Thyroid gland (tissue), 4 donors: Measurements from ENCODE around the gene EBF3. TPM values are rescaled to one million over a fixed set of nuclear protein-coding genes. Genes with fewer than 3 reads are reported as not detected.

Source experiments
- DNase-seq, 2 donors: peaks; one replicate each; pipeline ENCODE4 v3.0.0-alpha.2; 2019
- H3K27ac ChIP-seq, 3 donors: fragments of 200-600 bp; sonication (generic); 1 replicate in 2 of 3; 2 replicates in 1 of 3; pipeline ENCODE4 v1.5.1; 2016 to 2019; ENCODE audit warnings: mild to moderate bottlenecking in 1 of 3, moderate library complexity in 1 of 3
- H3K27me3 ChIP-seq: fragments of 200-600 bp; sonication (generic); one replicate; pipeline ENCODE4 v1.5.1; 2019
- H3K36me3 ChIP-seq, 2 donors: fragments of 200-600 bp; sonication (generic); one replicate each; pipeline ENCODE4 v1.5.1; 2016 to 2019
- H3K4me1 ChIP-seq, 2 donors: fragments of 200-600 bp; sonication (generic); one replicate each; pipeline ENCODE4 v1.5.1; 2017 to 2019
- H3K4me3 ChIP-seq, 3 donors: fragments of 200-600 bp; sonication (generic); replicated peaks in 1 of 3; 1 replicate in 2 of 3; 2 replicates in 1 of 3; pipeline ENCODE4 v1.5.1; 2016; ENCODE audit warnings: mild to moderate bottlenecking in 1 of 3
- H3K9me3 ChIP-seq: fragments of 200-600 bp; sonication (generic); one replicate; pipeline ENCODE4 v1.5.1; 2017
- POLR2A ChIP-seq, 2 donors: fragments of 450-650 bp; IDR thresholded peaks; one replicate each; pipeline ENCODE4 v1.6.1; 2017; ENCODE audit warnings: antibody characterized with exemption in 2 of 2, mild to moderate bottlenecking in 2 of 2, moderate library complexity in 1 of 2
- WGBS, 2 donors: methylation state at CpG; one replicate each; pipeline ENCODE4 v1.1.5; 2017; 5-methylcytosine and 5-hydroxymethylcytosine counted together
- intact Hi-C: fragments of 100-400 bp; cut with DNase I; formaldehyde crosslinking; loops from one replicate; pipeline ENCODE4 v1.15.1; 2023
- total RNA-seq, 4 donors: library from RNA; depleted of rRNA; stranded (reverse); fragments of >200 nt; gene quantifications; one replicate each; pipeline ENCODE4 v1.2.3, GENCODE V29; 2016
- TF ChIP-seq, protein P1 (sequence below), 6 experiments: fragments of 200-600 bp in 3 of 6; fragments of 450-650 bp in 3 of 6; sonication (generic) in 3 of 6; IDR thresholded peaks; one replicate each; pipeline ENCODE4 v1.5.1; 2016 to 2019; ENCODE audit warnings: antibody characterized with exemption in 6 of 6, mild to moderate bottlenecking in 2 of 6, inconsistent platforms in 1 of 6, moderate library complexity in 1 of 6

EBF3 gene
- total RNA-seq, 4 donors from 2014 or later: 6.8 to 12.5 (median 8.8) TPM

DNA sequence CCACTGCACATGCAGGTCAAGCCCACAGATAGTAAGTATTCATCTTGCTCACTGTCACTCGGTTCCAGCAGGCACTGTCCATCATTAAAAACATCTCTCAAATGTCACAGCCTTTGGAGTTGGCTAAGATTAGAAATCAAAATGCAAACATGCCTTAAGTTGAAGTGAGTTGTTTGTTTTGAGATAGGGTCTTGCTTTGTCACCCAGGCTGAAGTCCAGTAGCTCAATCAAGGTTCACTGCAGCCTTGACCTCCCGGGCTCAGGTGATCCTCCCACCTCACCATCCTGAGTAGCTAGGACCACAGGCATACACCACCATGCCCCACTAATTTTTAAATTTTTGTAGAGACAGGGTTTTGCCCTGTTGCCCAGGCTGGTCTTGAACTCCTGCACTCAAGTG is 98.1 kb downstream of the EBF3 start:
- WGBS, 2 donors: 73 to 89% methylated on average over 2 of the region's 2 CpGs
- H3K4me1 ChIP-seq: peaks cover 0 to 3% of the 10 kb centered on the region in 2 donors
- H3K27ac ChIP-seq: no peak overlapping the region
- no peaks in the 10 kb centered on the region for H3K9me3 ChIP-seq
- DNase-seq: no peak
- H3K27me3 ChIP-seq: no peaks in the 10 kb centered on the region
- TF ChIP-seq, protein P1, sequence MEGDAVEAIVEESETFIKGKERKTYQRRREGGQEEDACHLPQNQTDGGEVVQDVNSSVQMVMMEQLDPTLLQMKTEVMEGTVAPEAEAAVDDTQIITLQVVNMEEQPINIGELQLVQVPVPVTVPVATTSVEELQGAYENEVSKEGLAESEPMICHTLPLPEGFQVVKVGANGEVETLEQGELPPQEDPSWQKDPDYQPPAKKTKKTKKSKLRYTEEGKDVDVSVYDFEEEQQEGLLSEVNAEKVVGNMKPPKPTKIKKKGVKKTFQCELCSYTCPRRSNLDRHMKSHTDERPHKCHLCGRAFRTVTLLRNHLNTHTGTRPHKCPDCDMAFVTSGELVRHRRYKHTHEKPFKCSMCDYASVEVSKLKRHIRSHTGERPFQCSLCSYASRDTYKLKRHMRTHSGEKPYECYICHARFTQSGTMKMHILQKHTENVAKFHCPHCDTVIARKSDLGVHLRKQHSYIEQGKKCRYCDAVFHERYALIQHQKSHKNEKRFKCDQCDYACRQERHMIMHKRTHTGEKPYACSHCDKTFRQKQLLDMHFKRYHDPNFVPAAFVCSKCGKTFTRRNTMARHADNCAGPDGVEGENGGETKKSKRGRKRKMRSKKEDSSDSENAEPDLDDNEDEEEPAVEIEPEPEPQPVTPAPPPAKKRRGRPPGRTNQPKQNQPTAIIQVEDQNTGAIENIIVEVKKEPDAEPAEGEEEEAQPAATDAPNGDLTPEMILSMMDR (IDR thresholded peaks at IDR 0.05): no peak
- no peak for TF ChIP-seq POLR2A (IDR thresholded peaks at IDR 0.05)
- H3K36me3 ChIP-seq: no peaks in the 10 kb centered on the region
- no peak overlapping the region for H3K4me3 ChIP-seq
- intact Hi-C loops: no loop called here

DNA sequence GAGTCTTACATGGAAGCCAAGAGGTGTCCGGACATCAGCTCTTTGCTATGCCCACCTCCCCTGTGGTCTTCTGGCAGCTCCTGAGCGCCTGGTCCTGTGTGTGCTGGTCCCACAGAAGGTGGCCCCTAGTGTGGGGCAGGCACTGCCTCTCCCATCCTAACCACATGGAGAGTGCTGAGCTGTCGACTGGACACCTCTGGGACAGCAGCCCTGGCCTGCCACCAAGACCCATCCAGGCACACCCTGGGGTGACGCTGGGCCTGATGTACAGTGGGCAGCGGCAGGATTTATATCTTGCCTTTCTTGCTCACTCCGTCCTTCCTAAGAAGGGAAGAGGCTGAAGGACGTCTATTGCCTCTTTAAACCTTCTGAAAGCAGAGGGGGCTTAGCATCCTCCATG is 98.7 kb downstream of the EBF3 start:
- intact Hi-C loops: no loop called here
- H3K4me1 ChIP-seq: peaks cover 0 to 3% of the 10 kb centered on the region in 2 donors
- H3K4me3 ChIP-seq: no peak overlapping the region
- H3K27me3 ChIP-seq: no peaks in the 10 kb centered on the region
- WGBS, 2 donors: 97 to 98% methylated on average over 7 of the region's 7 CpGs
- no peak for DNase-seq
- TF ChIP-seq POLR2A (IDR thresholded peaks at IDR 0.05): no peak
- TF ChIP-seq, protein P1 (IDR thresholded peaks at IDR 0.05): no peak
- H3K9me3 ChIP-seq: no peaks in the 10 kb centered on the region
- H3K27ac ChIP-seq: no peak overlapping the region
- H3K36me3 ChIP-seq: no peaks in the 10 kb centered on the region

DNA sequence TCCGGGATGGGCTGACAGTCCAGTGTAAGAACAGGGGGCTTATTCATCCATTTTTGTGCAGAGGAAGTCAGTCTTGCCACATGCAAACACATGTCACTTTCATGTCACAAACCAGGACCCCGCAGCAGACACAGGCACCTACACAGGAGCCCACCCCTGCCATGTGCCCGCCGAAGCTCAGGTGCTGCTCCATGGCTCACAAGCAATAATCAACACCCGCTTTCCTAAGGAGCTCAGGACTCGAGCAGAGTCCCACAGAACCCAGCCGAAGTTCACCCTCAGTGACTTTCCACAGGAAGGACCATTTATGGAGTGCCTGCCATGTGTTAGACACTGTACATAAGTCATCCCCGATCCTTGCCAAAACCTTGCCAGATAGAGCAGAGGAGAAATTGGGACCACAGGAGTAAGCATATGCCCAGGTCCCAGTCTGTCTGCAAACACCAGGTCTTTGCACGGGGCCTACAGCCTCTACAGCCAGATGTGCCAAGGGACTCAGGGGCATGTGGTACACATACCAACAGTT is 99.4 kb downstream of the EBF3 start:
- Histone ChIP-seq H3K4me3 (no peak overlapping the region), H3K27me3 (no peaks in the 10 kb centered on the region), H3K4me1 (peaks cover 0 to 3% of the 10 kb centered on the region in 2 donors), H3K36me3 (no peaks in the 10 kb centered on the region), H3K27ac (no peak overlapping the region), H3K9me3 (no peaks in the 10 kb centered on the region)
- intact Hi-C loops: no loop called here
- TF ChIP-seq POLR2A (IDR thresholded peaks at IDR 0.05): no peak
- TF ChIP-seq, protein P1 (IDR thresholded peaks at IDR 0.05): no peak
- no peak for DNase-seq
- WGBS, 2 donors: 90 to 93% methylated on average over 6 to 8 of the region's 9 CpGs

DNA sequence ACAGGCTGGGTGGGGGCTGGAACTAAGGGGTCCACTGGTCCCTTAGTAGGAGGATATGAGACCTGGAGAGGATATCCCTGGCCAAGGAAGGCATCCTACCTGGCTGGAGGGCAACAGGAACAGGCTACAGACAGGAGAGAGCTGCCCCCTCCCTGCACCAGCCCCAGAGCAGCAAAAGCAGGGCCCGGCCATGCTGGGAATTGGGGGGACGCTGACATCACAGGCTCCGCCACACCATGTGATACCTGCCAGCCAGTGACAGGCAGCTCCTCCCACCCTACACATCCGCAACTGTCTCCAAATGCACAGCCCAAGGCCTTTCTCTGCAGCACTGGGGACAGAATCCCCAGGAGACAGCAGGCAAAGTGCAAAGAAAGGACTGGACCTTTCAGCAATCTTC is 100.0 kb downstream of the EBF3 start:
- intact Hi-C loops: no loop called here

DNA sequence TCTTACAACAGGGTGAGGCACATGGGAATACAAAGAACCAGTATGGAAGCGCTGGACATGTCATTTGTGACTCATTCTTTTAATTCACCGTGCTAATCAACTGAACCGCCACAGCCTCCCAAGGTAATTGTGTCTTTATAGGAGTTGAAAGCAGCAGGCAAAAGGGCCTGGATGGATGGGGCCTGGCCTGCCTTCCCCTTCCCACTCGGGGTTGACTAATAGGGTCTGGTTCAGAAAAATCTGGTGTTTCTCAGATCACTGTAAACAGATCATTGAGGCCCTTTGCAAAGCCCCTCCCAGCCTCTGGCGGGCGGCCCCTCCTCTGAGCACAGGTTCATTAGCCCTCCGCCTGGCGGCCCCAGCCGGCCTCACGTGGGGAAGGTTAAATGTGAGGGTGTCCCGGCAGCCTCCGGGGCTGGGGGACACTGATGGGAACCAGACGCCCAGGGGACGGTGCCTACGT is 100.8 kb downstream of the EBF3 start:
- Histone ChIP-seq H3K36me3 (no peaks in the 10 kb centered on the region), H3K4me1 (peaks cover 0 to 3% of the 10 kb centered on the region in 2 donors), H3K4me3 (no peak overlapping the region), H3K9me3 (no peaks in the 10 kb centered on the region), H3K27me3 (no peaks in the 10 kb centered on the region), H3K27ac (no peak overlapping the region)
- DNase-seq: no peak
- intact Hi-C loops: no loop called here
- no peak for TF ChIP-seq POLR2A (IDR thresholded peaks at IDR 0.05)
- TF ChIP-seq, protein P1 (IDR thresholded peaks at IDR 0.05): no peak
- WGBS, 2 donors: 57 to 70% methylated on average over 8 to 15 of the region's 15 CpGs

More for the DNA sequence above, 100.0 kb downstream of the EBF3 start:
- TF ChIP-seq, protein P1 (IDR thresholded peaks at IDR 0.05): no peak
- no peak for TF ChIP-seq POLR2A (IDR thresholded peaks at IDR 0.05)
- 95 to 97% methylated on average over 4 of the region's 4 CpGs for WGBS, 2 donors
- no peaks in the 10 kb centered on the region for H3K36me3 ChIP-seq
- no peak overlapping the region for H3K27ac ChIP-seq
- H3K9me3 ChIP-seq: no peaks in the 10 kb centered on the region
- H3K4me1 ChIP-seq: peaks cover 0 to 3% of the 10 kb centered on the region in 2 donors
- H3K27me3 ChIP-seq: no peaks in the 10 kb centered on the region
- no peak for DNase-seq
- no peak overlapping the region for H3K4me3 ChIP-seq
